ENCODE results near the gene CT47A1.

Gene CT47A1

GRCh38 chrX:121009764-121010163 lies 24.2 kb upstream of the CT47A1 start:
- H3K9ac ChIP-seq (ENCODE audit: low read depth, low read length) = no peak overlapping the region
- H3K36me3 ChIP-seq (ENCODE audit: insufficient read depth, low read length) = no peaks in the 10 kb centered on the region
- no peak overlapping the region for H2AFZ ChIP-seq (ENCODE audit: low read depth, low read length)
- no peaks in the 10 kb centered on the region for H3K27me3 ChIP-seq (ENCODE audit: insufficient read depth, low read length, poor library complexity)
- TF ChIP-seq CTCF (IDR thresholded peaks at IDR 0.05; ENCODE audit: borderline replicate concordance, extremely low read depth, low read length, poor library complexity, severe bottlenecking) (no peak), EZH2 (IDR thresholded peaks at IDR 0.05; ENCODE audit: borderline replicate concordance, low read depth, low read length, severe bottlenecking) (no peak)
- no peaks in the 10 kb centered on the region for H3K79me2 ChIP-seq (ENCODE audit: insufficient read depth, low read length)
- no peak overlapping the region for H3K4me2 ChIP-seq (ENCODE audit: insufficient read depth, low read length)
- ATAC-seq (ENCODE audit: insufficient read depth, low read depth) = no peak
- no peaks in the 10 kb centered on the region for H4K20me1 ChIP-seq (ENCODE audit: insufficient read depth, low read length)
- H3K27ac ChIP-seq (ENCODE audit: low read length) = no peak overlapping the region
- no peak overlapping the region for H3K4me3 ChIP-seq (ENCODE audit: low read depth in 1 of 2, low read length in 2 of 2)
- H3K9me3 ChIP-seq (ENCODE audit: insufficient read depth, low read length, severe bottlenecking) = no peaks in the 10 kb centered on the region
- no peaks in the 10 kb centered on the region for H3K4me1 ChIP-seq (ENCODE audit: insufficient read depth, low read length)
- DNase-seq = no peak

GRCh38 chrX:121008920-121009319 lies 23.4 kb upstream of the CT47A1 start:
- Histone ChIP-seq H2AFZ (ENCODE audit: low read depth, low read length) (no peak overlapping the region), H3K9ac (ENCODE audit: low read depth, low read length) (no peak overlapping the region), H3K4me2 (ENCODE audit: insufficient read depth, low read length) (no peak overlapping the region), H3K79me2 (ENCODE audit: insufficient read depth, low read length) (no peaks in the 10 kb centered on the region), H3K9me3 (ENCODE audit: insufficient read depth, low read length, severe bottlenecking) (no peaks in the 10 kb centered on the region), H3K27ac (ENCODE audit: low read length) (no peak overlapping the region), H4K20me1 (ENCODE audit: insufficient read depth, low read length) (no peaks in the 10 kb centered on the region), H3K4me1 (ENCODE audit: insufficient read depth, low read length) (no peaks in the 10 kb centered on the region), H3K27me3 (ENCODE audit: insufficient read depth, low read length, poor library complexity) (no peaks in the 10 kb centered on the region), H3K36me3 (ENCODE audit: insufficient read depth, low read length) (no peaks in the 10 kb centered on the region), H3K4me3 (ENCODE audit: low read depth in 1 of 2, low read length in 2 of 2) (no peak overlapping the region)
- ATAC-seq (ENCODE audit: insufficient read depth, low read depth) = no peak
- no peak for DNase-seq
- no peak for TF ChIP-seq CTCF (IDR thresholded peaks at IDR 0.05; ENCODE audit: borderline replicate concordance, extremely low read depth, low read length, poor library complexity, severe bottlenecking)
- TF ChIP-seq EZH2 (IDR thresholded peaks at IDR 0.05; ENCODE audit: borderline replicate concordance, low read depth, low read length, severe bottlenecking) = no peak

- DNase-seq = no peak
Measured at GRCh38 chrX:121000589-121000988, 15.0 kb upstream of the CT47A1 start.

More at GRCh38 chrX:121000589-121000988, 15.0 kb upstream of the CT47A1 start:
- no peak for ATAC-seq (ENCODE audit: insufficient read depth, low read depth)
- H3K4me2 ChIP-seq (ENCODE audit: insufficient read depth, low read length) = no peak overlapping the region
- H3K79me2 ChIP-seq (ENCODE audit: insufficient read depth, low read length) = no peaks in the 10 kb centered on the region
- H2AFZ ChIP-seq (ENCODE audit: low read depth, low read length) = no peak overlapping the region
- TF ChIP-seq EZH2 (IDR thresholded peaks at IDR 0.05; ENCODE audit: borderline replicate concordance, low read depth, low read length, severe bottlenecking) (no peak), CTCF (IDR thresholded peaks at IDR 0.05; ENCODE audit: borderline replicate concordance, extremely low read depth, low read length, poor library complexity, severe bottlenecking) (peak; percentile 42)
- no peaks in the 10 kb centered on the region for H3K4me1 ChIP-seq (ENCODE audit: insufficient read depth, low read length)
- no peaks in the 10 kb centered on the region for H3K27me3 ChIP-seq (ENCODE audit: insufficient read depth, low read length, poor library complexity)
- no peaks in the 10 kb centered on the region for H3K9me3 ChIP-seq (ENCODE audit: insufficient read depth, low read length, severe bottlenecking)
- H3K4me3 ChIP-seq (ENCODE audit: low read depth in 1 of 2, low read length in 2 of 2) = no peak overlapping the region
- H3K36me3 ChIP-seq (ENCODE audit: insufficient read depth, low read length) = no peaks in the 10 kb centered on the region
- H4K20me1 ChIP-seq (ENCODE audit: insufficient read depth, low read length) = no peaks in the 10 kb centered on the region
- no peak overlapping the region for H3K9ac ChIP-seq (ENCODE audit: low read depth, low read length)
- no peak overlapping the region for H3K27ac ChIP-seq (ENCODE audit: low read length)
